CD14-positive monocyte (primary cell): Measurements from ENCODE around the gene ATP1B1. TPM values are rescaled to one million over a fixed set of nuclear protein-coding genes. Genes with fewer than 3 reads are reported as not detected.

ENCODE experiments used
- DNase-seq, 3 donors: peaks; one replicate each; pipeline ENCODE4 v3.0.0-alpha.2; 2011 to 2022
- H2AFZ ChIP-seq: 2 replicates; pipeline ENCODE4 v1.6.0; 2012; ENCODE audit warnings: mild to moderate bottlenecking, low read depth, low read length, inconsistent platforms; ENCODE audit not compliant: insufficient read depth, poor library complexity, severe bottlenecking
- H3K27ac ChIP-seq, 2 donors: 1 replicate in 1 of 2; 2 replicates in 1 of 2; pipeline ENCODE4 v1.5.1; 2012 to 2013; ENCODE audit warnings: low read length in 2 of 2, control low read depth in 1 of 2, inconsistent platforms in 1 of 2, low read depth in 1 of 2, mild to moderate bottlenecking in 1 of 2
- H3K27me3 ChIP-seq, 2 donors: one replicate each; pipeline versions ENCODE4 v1.6.0 to v1.6.1; 2011 to 2013; ENCODE audit warnings: low read length in 2 of 2; ENCODE audit not compliant: control insufficient read depth in 2 of 2, insufficient read depth in 2 of 2
- H3K36me3 ChIP-seq, 2 donors: replicated peaks in 1 of 2; 1 replicate in 1 of 2; 2 replicates in 1 of 2; pipeline versions ENCODE4 v1.5.1 to v1.6.1; 2012 to 2013; ENCODE audit warnings: low read length in 2 of 2, control low read depth in 1 of 2, inconsistent platforms in 1 of 2, mild to moderate bottlenecking in 1 of 2; ENCODE audit not compliant: insufficient read depth in 2 of 2, control insufficient read depth in 1 of 2
- H3K4me1 ChIP-seq, 2 donors: 1 replicate in 1 of 2; 2 replicates in 1 of 2; pipeline versions ENCODE4 v1.5.1 to v1.6.1; 2012 to 2013; ENCODE audit warnings: low read length in 2 of 2, control low read depth in 1 of 2, inconsistent platforms in 1 of 2, mild to moderate bottlenecking in 1 of 2, moderate library complexity in 1 of 2; ENCODE audit not compliant: insufficient read depth in 2 of 2, control insufficient read depth in 1 of 2
- H3K4me2 ChIP-seq: replicated peaks from 2 replicates; pipeline ENCODE3; 2012; ENCODE audit warnings: low read length, moderate library complexity, mild to moderate bottlenecking; ENCODE audit not compliant: poor library complexity, severe bottlenecking; ENCODE audit errors: extremely low read depth
- H3K4me3 ChIP-seq, 3 experiments: fragments of 200-600 bp in 1 of 3; sonication (generic) in 1 of 3; replicated peaks in 1 of 3; 1 replicate in 2 of 3; 2 replicates in 1 of 3; pipeline ENCODE4 v1.5.1; 2011 to 2013; ENCODE audit warnings: low read length in 3 of 3, mild to moderate bottlenecking in 3 of 3, control low read depth in 2 of 3, low read depth in 2 of 3, inconsistent platforms in 1 of 3, moderate library complexity in 1 of 3
- H3K79me2 ChIP-seq: 2 replicates; pipeline ENCODE4 v1.6.0; 2012; ENCODE audit warnings: mild to moderate bottlenecking, control low read depth, inconsistent platforms, low read length, moderate library complexity; ENCODE audit not compliant: insufficient read depth
- H3K9ac ChIP-seq: 2 replicates; pipeline ENCODE4 v1.6.0; 2017; ENCODE audit warnings: low read length, mild to moderate bottlenecking; ENCODE audit not compliant: insufficient read depth, poor library complexity, severe bottlenecking
- H3K9me3 ChIP-seq, 2 donors: replicated peaks in 1 of 2; 1 replicate in 1 of 2; 2 replicates in 1 of 2; pipeline versions ENCODE4 v1.5.1 to v1.6.1; 2012 to 2013; ENCODE audit warnings: low read length in 2 of 2, control low read depth in 1 of 2; ENCODE audit not compliant: control insufficient read depth in 1 of 2, insufficient read depth in 1 of 2
- H4K20me1 ChIP-seq: 2 replicates; pipeline ENCODE4 v1.6.0; 2012; ENCODE audit warnings: mild to moderate bottlenecking, low read length, control low read depth, moderate library complexity; ENCODE audit not compliant: insufficient read depth
- H3K27ac Mint-ChIP-seq, 7 donors: one replicate each; pipeline ENCODE4 v1.8.0; 2020; ENCODE audit warnings: mild to moderate bottlenecking in 7 of 7, mixed read lengths in 7 of 7, moderate library complexity in 6 of 7, inconsistent platforms in 2 of 7
- H3K27me3 Mint-ChIP-seq, 3 donors: one replicate each; pipeline ENCODE4 v1.8.0; 2021 to 2022; ENCODE audit warnings: low read depth in 3 of 3, mild to moderate bottlenecking in 3 of 3, mixed read lengths in 3 of 3, moderate library complexity in 3 of 3, inconsistent platforms in 1 of 3
- H3K36me3 Mint-ChIP-seq, 2 donors: one replicate each; pipeline ENCODE4 v1.8.0; 2020; ENCODE audit warnings: mixed read lengths in 2 of 2, inconsistent platforms in 1 of 2, mild to moderate bottlenecking in 1 of 2
- H3K4me1 Mint-ChIP-seq: one replicate; pipeline ENCODE4 v1.8.0; 2020; ENCODE audit warnings: mild to moderate bottlenecking, mixed read lengths
- H3K4me3 Mint-ChIP-seq, 2 donors: one replicate each; pipeline ENCODE4 v1.8.0; 2020; ENCODE audit warnings: mild to moderate bottlenecking in 2 of 2, mixed read lengths in 2 of 2, moderate library complexity in 1 of 2
- H3K9me3 Mint-ChIP-seq, 7 donors: one replicate each; pipeline ENCODE4 v1.8.0; 2020 to 2022; ENCODE audit warnings: mixed read lengths in 7 of 7, mild to moderate bottlenecking in 6 of 7, moderate library complexity in 6 of 7, inconsistent platforms in 2 of 7
- WGBS: methylation state at CpG from one replicate; pipeline ENCODE4 v1.1.5; 2013; ENCODE audit warnings: missing lambda C conversion rate; ENCODE audit not compliant: insufficient coverage; 5-methylcytosine and 5-hydroxymethylcytosine counted together
- intact Hi-C, 2 donors: fragments of 100-400 bp; cut with micrococcal nuclease; formaldehyde crosslinking; loops; one replicate each; pipeline versions ENCODE4 v1.15.0 to v1.15.1; 2023
- polyA plus RNA-seq, 3 donors: library from polyadenylated mRNA; depleted of rRNA in 1 of 3; unstranded in 2 of 3; stranded (reverse) in 1 of 3; fragments of 300-500 nt in 2 of 3; fragments of >200 nt in 1 of 3; fragmentation: Illumina TruSeq in 2 of 3; gene quantifications; 1 replicate in 2 of 3; 2 replicates in 1 of 3; pipeline ENCODE4 v1.2.3, GENCODE V29; 2012 to 2021
- TF ChIP-seq, protein P1 (sequence below): fragments of 200-600 bp; IDR thresholded peaks from one replicate; pipeline ENCODE4 v1.8.0; 2022; ENCODE audit warnings: antibody characterized with exemption, mild to moderate bottlenecking

The ATP1B1 gene
- polyA plus RNA-seq, 3 donors, result 0.63 to 5.1 (median 0.72) TPM

DNA sequence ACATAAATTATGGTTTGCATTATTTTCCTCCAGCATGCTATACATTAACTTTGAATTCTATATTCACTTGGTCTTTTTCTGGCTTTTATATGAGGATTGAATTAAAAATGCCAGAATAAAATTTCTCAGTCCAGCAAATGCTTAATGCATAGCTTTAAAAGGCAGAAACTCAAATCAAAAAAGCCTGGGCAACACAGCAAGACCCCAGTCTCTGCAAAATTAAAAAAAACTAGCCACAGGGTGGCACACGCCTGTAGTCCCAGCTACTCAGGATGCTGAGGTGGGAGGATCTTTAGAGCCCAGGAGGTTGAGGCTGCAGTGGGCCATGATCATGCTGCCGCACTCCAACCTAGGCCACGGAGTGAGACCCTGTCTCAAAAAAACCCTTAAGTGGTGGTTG, 19.8 kb downstream of the ATP1B1 start:
- Mint-ChIP-seq H3K9me3 (no peaks in the 10 kb centered on the region), H3K4me1 (peaks cover 9% of the 10 kb centered on the region), H3K27ac (no peak overlapping the region), H3K4me3 (no peak overlapping the region), H3K36me3 (peaks cover 17 to 24% of the 10 kb centered on the region in 2 donors), H3K27me3 (peaks cover 0 to 2% (median 0%) of the 10 kb centered on the region in 3 donors)
- Histone ChIP-seq H3K4me3 (no peak overlapping the region), H3K9me3 (no peaks in the 10 kb centered on the region), H3K4me1 (no peaks in the 10 kb centered on the region), H3K27ac (no peak overlapping the region), H3K9ac (no peak overlapping the region), H3K79me2 (no peaks in the 10 kb centered on the region), H3K27me3 (no peaks in the 10 kb centered on the region), H4K20me1 (no peaks in the 10 kb centered on the region), H3K36me3 (no peaks in the 10 kb centered on the region), H2AFZ (no peak overlapping the region), H3K4me2 (no peak overlapping the region)
- no peak for DNase-seq
- WGBS, result 83% methylated on average over 1 of the region's 3 CpGs
- intact Hi-C loops, result no loop called here
- TF ChIP-seq, protein P1, sequence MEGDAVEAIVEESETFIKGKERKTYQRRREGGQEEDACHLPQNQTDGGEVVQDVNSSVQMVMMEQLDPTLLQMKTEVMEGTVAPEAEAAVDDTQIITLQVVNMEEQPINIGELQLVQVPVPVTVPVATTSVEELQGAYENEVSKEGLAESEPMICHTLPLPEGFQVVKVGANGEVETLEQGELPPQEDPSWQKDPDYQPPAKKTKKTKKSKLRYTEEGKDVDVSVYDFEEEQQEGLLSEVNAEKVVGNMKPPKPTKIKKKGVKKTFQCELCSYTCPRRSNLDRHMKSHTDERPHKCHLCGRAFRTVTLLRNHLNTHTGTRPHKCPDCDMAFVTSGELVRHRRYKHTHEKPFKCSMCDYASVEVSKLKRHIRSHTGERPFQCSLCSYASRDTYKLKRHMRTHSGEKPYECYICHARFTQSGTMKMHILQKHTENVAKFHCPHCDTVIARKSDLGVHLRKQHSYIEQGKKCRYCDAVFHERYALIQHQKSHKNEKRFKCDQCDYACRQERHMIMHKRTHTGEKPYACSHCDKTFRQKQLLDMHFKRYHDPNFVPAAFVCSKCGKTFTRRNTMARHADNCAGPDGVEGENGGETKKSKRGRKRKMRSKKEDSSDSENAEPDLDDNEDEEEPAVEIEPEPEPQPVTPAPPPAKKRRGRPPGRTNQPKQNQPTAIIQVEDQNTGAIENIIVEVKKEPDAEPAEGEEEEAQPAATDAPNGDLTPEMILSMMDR, result no peak

DNA sequence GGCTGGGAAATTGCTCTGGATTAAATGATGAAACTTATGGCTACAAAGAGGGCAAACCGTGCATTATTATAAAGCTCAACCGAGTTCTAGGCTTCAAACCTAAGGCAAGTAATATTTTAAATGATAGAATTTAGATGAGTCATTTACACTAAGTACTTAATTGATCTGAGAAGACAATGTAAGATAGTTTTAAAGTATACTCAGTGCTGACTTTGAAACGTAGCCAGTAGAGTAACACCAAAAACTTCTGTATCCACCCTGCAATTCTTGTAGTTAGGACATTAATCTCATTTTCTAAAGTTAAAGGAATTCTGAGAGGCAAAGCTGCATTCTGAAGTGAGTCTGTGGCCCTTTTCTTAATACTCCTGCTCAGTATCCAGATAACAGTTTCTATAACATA, 20.8 kb downstream of the ATP1B1 start:
- Histone ChIP-seq H2AFZ (no peak overlapping the region), H4K20me1 (no peaks in the 10 kb centered on the region), H3K79me2 (no peaks in the 10 kb centered on the region), H3K4me3 (no peak overlapping the region), H3K27ac (no peak overlapping the region), H3K36me3 (no peaks in the 10 kb centered on the region), H3K9ac (no peak overlapping the region), H3K4me2 (no peak overlapping the region), H3K27me3 (no peaks in the 10 kb centered on the region), H3K9me3 (no peaks in the 10 kb centered on the region), H3K4me1 (no peaks in the 10 kb centered on the region)
- Mint-ChIP-seq H3K9me3 (no peaks in the 10 kb centered on the region), H3K4me3 (no peak overlapping the region), H3K36me3 (peaks cover 12 to 28% of the 10 kb centered on the region in 2 donors), H3K27me3 (peaks cover 0 to 2% (median 0%) of the 10 kb centered on the region in 3 donors), H3K27ac (no peak overlapping the region), H3K4me1 (peaks cover 6% of the 10 kb centered on the region)
- intact Hi-C loops, result no loop called here
- no CpG with 5 or more reads among the region's 3 CpGs for WGBS
- DNase-seq, result no peak
- TF ChIP-seq, protein P1, result no peak
